Immature natural killer cell (primary cell): Measurements from ENCODE around the gene C1QTNF6. TPM values are rescaled to one million over a fixed set of nuclear protein-coding genes. Genes with fewer than 3 reads are reported as not detected.
"Not testable (repeated sequence)": the region's sequence is repeated elsewhere in the genome, so short reads cannot be mapped to it uniquely, and the experiment has no call there.

Source experiments
- DNase-seq, 3 donors: peaks; one replicate each; pipeline ENCODE4 v3.0.0; 2022; ENCODE audit warnings: mixed read lengths in 1 of 3
- H3K27ac Mint-ChIP-seq, 6 donors: one replicate each; pipeline ENCODE4 v1.8.0; 2020; ENCODE audit warnings: mixed read lengths in 6 of 6, mild to moderate bottlenecking in 5 of 6, inconsistent platforms in 4 of 6, moderate library complexity in 3 of 6
- H3K27me3 Mint-ChIP-seq, 3 donors: one replicate each; pipeline ENCODE4 v1.8.0; 2020 to 2021; ENCODE audit warnings: low read depth in 3 of 3, mild to moderate bottlenecking in 3 of 3, mixed read lengths in 3 of 3, moderate library complexity in 3 of 3, inconsistent platforms in 1 of 3
- H3K36me3 Mint-ChIP-seq, 3 donors: one replicate each; pipeline ENCODE4 v1.8.0; 2020; ENCODE audit warnings: mixed read lengths in 3 of 3, inconsistent platforms in 2 of 3, mild to moderate bottlenecking in 2 of 3
- H3K4me1 Mint-ChIP-seq, 2 donors: one replicate each; pipeline ENCODE4 v1.8.0; 2020; ENCODE audit warnings: inconsistent platforms in 2 of 2, mild to moderate bottlenecking in 2 of 2, mixed read lengths in 2 of 2, moderate library complexity in 1 of 2
- H3K4me3 Mint-ChIP-seq, 5 donors: one replicate each; pipeline ENCODE4 v1.8.0; 2020; ENCODE audit warnings: mild to moderate bottlenecking in 5 of 5, mixed read lengths in 5 of 5, inconsistent platforms in 3 of 5, moderate library complexity in 3 of 5
- H3K9me3 Mint-ChIP-seq, 6 donors: one replicate each; pipeline ENCODE4 v1.8.0; 2020; ENCODE audit warnings: mild to moderate bottlenecking in 6 of 6, mixed read lengths in 6 of 6, inconsistent platforms in 4 of 6, moderate library complexity in 3 of 6
- polyA plus RNA-seq, 3 donors: library from polyadenylated mRNA; unstranded; fragments of 300-500 nt; fragmentation: Illumina TruSeq; gene quantifications; one replicate each; pipeline ENCODE4 v1.2.3, GENCODE V29; 2021

The C1QTNF6 gene
- polyA plus RNA-seq, 3 donors from 2014 or later: 1.5 to 1.8 TPM; not detected in 1

DNA sequence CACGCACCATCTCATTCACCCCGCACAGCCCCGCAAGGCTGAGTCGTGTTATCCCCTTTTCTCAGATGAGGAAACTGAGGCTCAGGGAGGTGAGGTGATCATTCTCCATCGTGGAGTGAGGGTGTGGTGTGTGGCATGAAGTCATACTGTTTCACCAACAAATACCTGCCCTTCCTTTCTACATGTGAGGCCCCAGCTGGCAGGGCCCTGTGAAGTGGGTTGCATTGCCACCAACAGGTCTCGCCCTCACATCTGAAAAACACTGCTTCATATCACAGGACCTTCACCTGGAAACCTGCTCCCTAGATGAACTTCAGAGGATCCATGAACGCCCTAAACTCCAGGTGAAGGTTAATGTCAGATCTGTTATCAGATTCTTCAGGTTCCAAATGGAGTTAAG, 19.9 kb upstream of the C1QTNF6 start:
- Mint-ChIP-seq H3K27ac (peak overlapping the region in 1 of 6 donors; percentile 24), H3K36me3 (no peaks in the 10 kb centered on the region), H3K4me1 (no peaks in the 10 kb centered on the region), H3K27me3 (peaks cover 0 to 2% (median 0%) of the 10 kb centered on the region in 3 donors), H3K4me3 (no peak overlapping the region), H3K9me3 (no peaks in the 10 kb centered on the region)
- no peak for DNase-seq

DNA sequence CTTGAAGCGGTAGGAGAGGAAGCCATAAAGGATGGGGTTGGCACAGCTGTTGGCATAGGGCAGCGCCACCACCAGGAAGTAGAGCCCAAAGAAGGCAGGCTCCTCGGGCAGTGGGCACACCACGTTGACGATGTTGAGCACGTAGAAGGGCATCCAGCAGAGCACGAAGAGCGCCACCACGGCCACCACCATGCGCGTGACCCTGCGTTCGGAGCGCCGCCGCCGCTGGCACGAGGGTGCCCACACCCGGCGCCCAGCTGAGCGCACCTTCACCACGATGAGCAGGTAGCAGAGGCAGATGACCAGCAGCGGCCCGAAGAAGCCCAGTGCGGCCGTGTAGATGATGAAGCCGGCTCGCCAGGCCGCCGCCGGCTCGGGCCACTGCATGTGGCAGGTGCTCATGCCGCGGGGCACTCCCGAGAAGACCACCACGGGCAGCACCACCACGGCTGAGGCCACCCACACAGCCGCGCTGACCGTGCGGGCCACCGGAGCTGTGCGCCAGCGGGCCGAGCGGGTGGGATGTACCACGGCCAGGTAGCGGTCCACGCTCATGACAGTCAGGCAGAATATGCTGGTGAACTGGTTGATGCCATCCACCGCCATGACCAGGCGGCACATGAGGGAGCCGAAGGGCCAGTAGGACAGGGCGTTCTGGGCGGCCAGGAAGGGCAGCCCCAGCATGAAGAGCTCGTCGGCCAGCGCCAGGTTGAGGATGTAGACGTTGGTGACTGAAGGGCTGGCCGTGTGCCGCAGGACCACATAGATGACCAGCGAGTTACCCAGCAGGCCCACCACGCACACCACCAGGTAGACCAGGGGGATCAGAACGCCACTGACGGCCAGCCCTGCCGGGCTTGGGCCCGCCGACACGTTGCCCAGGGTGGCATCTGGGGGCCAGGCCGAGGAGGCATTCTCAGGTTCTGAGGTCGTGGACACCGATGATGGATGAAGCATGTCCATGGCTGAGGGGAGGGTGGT, 19.1 kb upstream of the C1QTNF6 start:
- Mint-ChIP-seq H3K4me3 (no peak overlapping the region), H3K27me3 (peaks cover 0 to 2% (median 0%) of the 10 kb centered on the region in 3 donors), H3K27ac (no peak overlapping the region), H3K36me3 (no peaks in the 10 kb centered on the region), H3K9me3 (no peaks in the 10 kb centered on the region), H3K4me1 (no peaks in the 10 kb centered on the region)
- DNase-seq: no peak

DNA sequence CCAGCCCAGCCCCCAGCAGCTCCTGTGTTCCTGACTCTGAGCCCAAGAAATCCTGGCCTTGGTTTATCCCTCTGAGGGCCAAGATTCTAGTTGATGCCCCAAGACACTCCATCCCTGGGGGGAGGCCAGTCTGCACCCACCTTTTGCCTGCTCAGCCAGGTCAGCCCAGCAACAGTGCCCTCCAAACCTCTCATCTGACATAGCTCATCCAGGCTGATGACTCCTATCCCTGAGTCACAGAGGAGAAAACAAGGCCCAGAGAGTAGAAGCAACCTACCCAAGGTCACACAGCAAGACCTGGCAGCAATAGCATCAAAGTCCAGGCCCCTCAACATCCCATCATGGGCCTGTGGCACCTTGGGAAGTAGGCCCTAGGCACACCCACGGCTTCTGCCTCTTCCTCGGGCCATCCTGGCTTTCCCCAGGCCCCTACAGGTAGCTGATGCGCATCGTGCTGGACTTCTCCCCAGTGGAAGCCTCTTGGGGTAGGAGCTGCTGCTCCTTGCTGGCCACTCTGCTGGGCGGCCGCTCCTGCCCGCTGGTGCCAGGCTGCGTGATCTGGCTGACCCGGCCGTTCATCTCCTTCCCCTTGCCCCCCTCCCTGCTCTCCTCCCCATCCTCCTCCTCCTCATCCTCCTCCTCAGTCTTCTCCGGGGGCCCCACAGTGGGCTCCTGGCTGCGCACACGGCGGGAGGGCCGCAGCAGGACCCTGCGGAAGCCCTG, 18.2 kb upstream of the C1QTNF6 start:
- H3K27me3 Mint-ChIP-seq: peaks cover 0 to 2% (median 0%) of the 10 kb centered on the region in 3 donors
- no peaks in the 10 kb centered on the region for H3K36me3 Mint-ChIP-seq
- no peaks in the 10 kb centered on the region for H3K9me3 Mint-ChIP-seq
- DNase-seq: no peak
- peak overlapping the region in 1 of 6 donors; percentile 40 for H3K27ac Mint-ChIP-seq
- no peaks in the 10 kb centered on the region for H3K4me1 Mint-ChIP-seq
- H3K4me3 Mint-ChIP-seq: no peak overlapping the region

DNA sequence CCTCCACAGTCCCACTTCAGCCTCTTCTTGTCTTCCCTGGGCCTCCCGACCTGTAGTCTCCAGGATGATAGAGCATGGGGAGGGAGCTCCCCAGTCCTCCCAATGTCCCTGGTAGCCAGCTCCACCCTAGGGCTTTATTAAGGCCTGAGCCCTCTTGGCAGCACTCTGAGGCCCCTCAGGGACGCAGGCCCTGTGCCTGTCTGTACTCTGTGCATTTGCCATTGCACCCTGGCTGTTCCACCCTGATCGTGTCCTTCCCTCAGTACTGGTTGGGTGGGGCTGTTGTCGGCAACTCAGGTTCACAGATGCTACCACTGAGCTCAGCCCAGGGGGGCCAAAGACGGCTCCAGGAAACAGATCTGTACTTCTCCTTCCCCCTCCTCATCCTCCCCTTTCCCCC, 17.0 kb upstream of the C1QTNF6 start:
- H3K36me3 Mint-ChIP-seq: no peaks in the 10 kb centered on the region
- H3K4me3 Mint-ChIP-seq: no peak overlapping the region
- H3K27me3 Mint-ChIP-seq: peaks cover 0 to 2% (median 0%) of the 10 kb centered on the region in 3 donors
- H3K4me1 Mint-ChIP-seq: no peaks in the 10 kb centered on the region
- no peaks in the 10 kb centered on the region for H3K9me3 Mint-ChIP-seq
- H3K27ac Mint-ChIP-seq: peak overlapping the region in 1 of 6 donors; percentile 45
- no peak for DNase-seq

DNA sequence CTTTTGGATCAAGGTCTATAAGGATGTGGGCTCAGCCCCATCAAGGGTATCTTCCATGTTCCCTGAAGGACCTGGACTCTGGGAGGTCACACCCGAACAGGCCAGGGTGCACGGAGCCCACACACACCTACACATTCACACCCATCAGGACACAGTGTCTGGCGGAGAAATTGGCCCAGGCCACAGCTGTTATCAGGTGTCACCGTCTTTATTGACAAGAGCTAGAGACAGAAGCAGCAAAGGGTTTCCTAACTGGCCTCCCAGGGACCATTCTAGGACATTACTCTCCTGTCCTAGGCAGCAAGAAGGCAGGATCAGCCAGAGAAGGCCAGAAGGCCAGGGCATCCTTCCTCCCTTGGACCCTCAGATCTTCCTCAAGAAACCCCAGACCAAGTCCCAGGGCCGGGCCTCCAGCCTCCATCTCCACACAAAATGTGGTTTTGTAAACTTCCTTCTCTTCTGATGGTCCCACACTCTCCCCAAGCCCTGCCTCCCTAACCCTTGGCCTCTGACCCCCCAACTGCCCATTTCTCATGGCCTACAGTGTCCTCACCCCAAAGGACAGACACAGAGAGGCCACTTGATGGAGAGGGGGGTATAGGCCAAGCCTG, 16.1 kb upstream of the C1QTNF6 start:
- Mint-ChIP-seq H3K9me3 (no peaks in the 10 kb centered on the region), H3K4me1 (peaks cover 6% of the 10 kb centered on the region in 2 donors), H3K4me3 (no peak overlapping the region), H3K27ac (peak overlapping the region in 1 of 6 donors; percentile 23), H3K36me3 (no peaks in the 10 kb centered on the region), H3K27me3 (peaks cover 0 to 3% (median 0%) of the 10 kb centered on the region in 3 donors)
- no peak for DNase-seq

DNA sequence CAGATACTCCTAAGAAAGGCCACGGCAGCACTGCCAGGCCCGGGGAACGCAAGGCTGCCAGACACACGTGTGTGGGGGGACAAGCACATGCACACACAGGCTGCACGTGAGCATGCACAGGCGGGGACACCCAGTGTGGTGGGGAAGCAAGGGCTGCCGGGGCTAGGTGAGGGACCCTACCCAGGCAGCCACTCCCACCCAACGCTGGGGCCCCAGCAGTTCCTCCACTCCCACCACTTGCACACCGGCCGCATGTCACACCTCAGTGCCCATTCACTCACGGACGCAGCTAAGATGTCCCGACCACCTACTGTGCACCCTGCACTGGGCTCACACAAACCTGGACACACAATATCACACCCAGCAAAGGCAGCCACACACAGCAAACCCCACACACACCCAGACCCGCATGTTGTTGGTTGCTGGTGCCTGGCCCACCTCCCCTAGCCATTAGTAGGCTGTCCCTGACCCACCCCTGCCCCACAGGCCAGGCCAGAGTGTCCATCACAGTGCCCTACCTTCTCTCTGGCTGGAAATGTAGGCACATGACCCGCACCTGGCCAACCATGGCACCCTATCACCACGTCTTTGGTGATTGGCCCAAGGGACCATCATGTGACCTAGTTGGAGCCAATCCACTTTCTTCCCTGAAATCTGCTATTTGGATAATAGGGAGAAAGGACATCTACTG, 15.5 kb upstream of the C1QTNF6 start:
- DNase-seq: no peak
- no peaks in the 10 kb centered on the region for H3K36me3 Mint-ChIP-seq
- H3K9me3 Mint-ChIP-seq: no peaks in the 10 kb centered on the region
- H3K27ac Mint-ChIP-seq: peak overlapping the region in 1 of 6 donors; percentile 23
- peaks cover 6% of the 10 kb centered on the region in 2 donors for H3K4me1 Mint-ChIP-seq
- no peak overlapping the region for H3K4me3 Mint-ChIP-seq
- H3K27me3 Mint-ChIP-seq: peaks cover 0 to 4% (median 0%) of the 10 kb centered on the region in 3 donors

DNA sequence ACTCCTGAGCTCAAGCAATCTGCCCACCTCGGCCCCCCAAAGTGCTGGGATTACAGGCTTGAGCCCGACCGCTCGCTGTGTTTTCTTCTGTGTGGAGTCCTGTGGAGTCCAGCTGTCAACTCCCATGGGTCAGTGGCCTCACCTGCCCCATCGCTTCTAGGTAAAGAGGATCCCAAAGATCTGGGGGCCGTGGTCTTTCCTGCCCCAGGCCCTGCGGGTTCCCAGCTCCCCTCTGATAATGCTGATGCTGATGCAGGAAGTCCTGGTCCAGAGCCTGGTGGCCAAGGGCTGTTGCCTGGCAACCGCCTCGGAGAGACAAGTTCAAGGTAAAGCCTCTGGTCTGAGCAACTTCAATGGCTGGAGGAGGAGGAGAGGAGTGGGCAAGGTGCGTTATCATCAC, 14.7 kb upstream of the C1QTNF6 start:
- peaks cover 13 to 14% of the 10 kb centered on the region in 2 donors for H3K4me1 Mint-ChIP-seq
- DNase-seq: no peak
- H3K27ac Mint-ChIP-seq: no peak overlapping the region
- H3K36me3 Mint-ChIP-seq: no peaks in the 10 kb centered on the region
- H3K9me3 Mint-ChIP-seq: no peaks in the 10 kb centered on the region
- peaks cover 0 to 4% (median 0%) of the 10 kb centered on the region in 3 donors for H3K27me3 Mint-ChIP-seq
- no peak overlapping the region for H3K4me3 Mint-ChIP-seq

DNA sequence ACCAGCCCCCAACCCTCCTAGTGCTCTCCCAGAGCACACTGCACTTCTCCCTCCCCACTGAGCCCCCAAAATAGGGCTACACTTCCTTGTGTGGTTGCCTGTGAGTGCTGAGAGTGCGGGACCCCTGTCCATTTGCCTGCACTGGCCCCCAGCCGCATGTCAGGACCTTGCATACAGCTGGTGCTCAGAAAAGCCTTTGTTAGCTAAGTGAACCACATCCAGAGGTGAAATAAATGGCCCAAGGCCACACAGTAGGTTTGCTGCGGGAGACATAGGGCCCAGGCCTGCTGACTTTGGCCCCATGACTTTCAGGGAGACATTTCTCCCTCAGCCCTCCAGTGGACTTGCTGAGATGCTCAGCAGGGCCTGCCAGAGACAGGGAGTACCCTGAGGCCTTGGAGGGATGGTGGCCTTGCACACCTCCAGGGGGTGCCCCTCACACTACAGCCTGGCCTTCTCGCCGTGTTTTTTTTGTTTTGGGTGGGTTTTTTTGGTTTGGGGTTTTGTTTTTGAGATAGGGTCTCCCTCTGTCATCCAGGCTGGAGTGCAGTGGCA, 14.0 kb upstream of the C1QTNF6 start:
- DNase-seq: no peak
- H3K27ac Mint-ChIP-seq: no peak overlapping the region
- no peak overlapping the region for H3K4me3 Mint-ChIP-seq

GRCh38 chr22:37201443-37201820, 13.4 kb upstream of the C1QTNF6 start:
- not testable (repeated sequence) for H3K4me3 Mint-ChIP-seq, H3K27ac Mint-ChIP-seq, DNase-seq, H3K9me3 Mint-ChIP-seq, H3K27me3 Mint-ChIP-seq, H3K36me3 Mint-ChIP-seq
- H3K4me1 Mint-ChIP-seq: peaks cover 19% of the 10 kb centered on the region in 2 donors

More for the DNA sequence above, 14.0 kb upstream of the C1QTNF6 start:
- Mint-ChIP-seq H3K4me1 (peaks cover 18 to 19% of the 10 kb centered on the region in 2 donors), H3K36me3 (no peaks in the 10 kb centered on the region), H3K9me3 (no peaks in the 10 kb centered on the region), H3K27me3 (peaks cover 0 to 4% (median 0%) of the 10 kb centered on the region in 3 donors)

GRCh38 chr22:37199760-37200108, 11.7 kb upstream of the C1QTNF6 start:
- DNase-seq: no peak

DNA sequence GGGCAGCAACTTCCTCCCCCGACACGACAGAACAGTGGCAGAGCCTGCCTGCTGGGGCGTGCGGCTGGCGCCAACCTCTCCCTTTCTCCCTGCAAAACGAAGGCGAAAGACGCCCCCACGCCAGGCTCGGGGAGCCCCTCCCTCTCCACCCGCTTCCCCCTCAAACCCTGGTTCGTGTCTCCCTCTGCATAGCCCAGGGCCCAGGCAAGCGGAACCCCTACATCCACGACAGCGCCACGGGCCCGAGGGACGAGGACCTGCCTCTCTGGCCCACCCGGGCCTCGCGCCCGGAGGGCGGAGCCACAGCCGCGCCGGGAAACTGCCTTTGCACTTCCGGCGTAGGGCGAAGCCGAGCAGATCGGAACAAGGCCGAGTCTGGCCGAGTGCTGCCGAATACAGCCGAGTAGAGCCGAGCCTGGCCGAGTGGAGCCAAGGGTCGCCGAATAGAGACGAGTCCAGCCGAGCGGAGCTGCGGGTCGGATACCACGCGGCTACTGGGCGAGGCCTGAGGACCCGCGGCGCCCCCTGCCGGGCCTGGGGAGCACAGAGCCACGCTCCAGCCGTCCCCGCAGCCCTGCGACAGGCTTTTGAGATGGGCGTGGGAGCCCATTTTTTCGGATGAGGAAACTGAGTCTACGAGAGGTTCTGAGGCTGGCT, 11.2 kb upstream of the C1QTNF6 start:
- Mint-ChIP-seq H3K36me3 (no peaks in the 10 kb centered on the region), H3K27me3 (peaks cover 0 to 2% (median 2%) of the 10 kb centered on the region in 3 donors), H3K27ac (peak overlapping the region; percentile 82 to 96 (median 91)), H3K4me1 (peaks cover 33 to 39% of the 10 kb centered on the region in 2 donors), H3K9me3 (no peaks in the 10 kb centered on the region), H3K4me3 (peak overlapping the region; percentile 79 to 88 (median 84))
- peak; percentile 100 for DNase-seq

More at GRCh38 chr22:37199760-37200108, 11.7 kb upstream of the C1QTNF6 start:
- Mint-ChIP-seq H3K36me3 (no peaks in the 10 kb centered on the region), H3K27ac (peak overlapping the region; percentile 39 to 94 (median 88)), H3K27me3 (peaks cover 0 to 2% (median 0%) of the 10 kb centered on the region in 3 donors), H3K9me3 (no peaks in the 10 kb centered on the region), H3K4me1 (peaks cover 28 to 34% of the 10 kb centered on the region in 2 donors), H3K4me3 (peak overlapping the region in 4 of 5 donors; percentile 81 to 88 (median 84))

GRCh38 chr22:37198258-37199102, 10.4 kb upstream of the C1QTNF6 start:
- DNase-seq: peak; percentile 82 to 86 (median 85)
- Mint-ChIP-seq H3K9me3 (no peaks in the 10 kb centered on the region), H3K36me3 (no peaks in the 10 kb centered on the region), H3K4me1 (peaks cover 40 to 46% of the 10 kb centered on the region in 2 donors), H3K27ac (peak overlapping the region; percentile 90 to 97 (median 94)), H3K4me3 (peak overlapping the region; percentile 79 to 88 (median 84)), H3K27me3 (peaks cover 0 to 2% (median 2%) of the 10 kb centered on the region in 3 donors)
